GM18505 (cell line): ENCODE measurements around the gene PRELID1.

Experiments
- ATAC-seq: cut with Tn5 transposase; IDR thresholded peaks from one replicate; pipeline ENCODE4 v1.9.1; 2021; ENCODE audit not compliant: unreplicated experiment
- POLR2A ChIP-seq: IDR thresholded peaks from 4 replicates; pipeline ENCODE4 v1.6.1; 2011; ENCODE audit warnings: borderline replicate concordance; ENCODE audit not compliant: insufficient read depth, insufficient read length; ENCODE audit errors: extremely low read depth

The PRELID1 gene

GRCh38 chr5:177330991-177331842 lies 27.6 kb downstream of the PRELID1 start:
- no peak for ATAC-seq

GRCh38 chr5:177332031-177332895 lies 28.7 kb downstream of the PRELID1 start:
- no peak for ATAC-seq
- no peak for TF ChIP-seq POLR2A

More at GRCh38 chr5:177330991-177331842, 27.6 kb downstream of the PRELID1 start:
- TF ChIP-seq POLR2A: no peak

GRCh38 chr5:177332896-177333260 lies 29.3 kb downstream of the PRELID1 start:
- no peak for ATAC-seq
- no peak for TF ChIP-seq POLR2A

DNA sequence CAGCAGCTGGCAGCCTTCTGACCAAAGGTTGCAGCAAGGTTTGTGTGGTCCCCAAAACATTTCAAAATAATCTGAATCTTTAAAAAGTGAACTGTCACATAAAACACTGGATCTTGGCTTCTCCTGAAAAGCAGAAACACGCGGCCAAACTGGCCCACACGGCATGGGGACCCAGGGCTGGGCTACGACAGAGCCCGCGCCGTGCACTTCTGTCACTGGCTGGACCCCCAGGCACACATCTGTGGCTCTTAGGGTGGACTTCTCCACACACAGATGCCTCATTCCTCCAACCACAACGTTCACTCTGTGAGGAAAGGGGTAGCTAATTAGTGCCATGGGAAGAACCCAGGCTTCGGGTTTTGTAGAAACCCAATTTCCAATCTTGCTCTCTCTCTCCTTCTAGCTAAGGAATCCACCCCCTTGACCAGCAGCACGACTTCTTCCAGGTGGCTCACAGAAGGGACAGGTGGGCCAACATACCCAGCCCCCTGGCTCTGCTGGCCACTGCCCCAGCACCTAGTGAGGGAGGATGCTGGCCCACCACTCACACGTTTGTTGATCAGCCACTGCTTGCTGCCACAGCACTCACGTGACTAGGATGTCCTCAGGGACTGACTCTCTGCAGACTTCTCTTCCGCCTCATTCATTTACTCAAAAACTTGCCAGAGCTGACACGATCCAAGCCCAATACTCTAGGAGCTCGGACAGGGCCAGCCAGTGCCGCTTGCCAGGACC lies 30.0 kb downstream of the PRELID1 start:
- no peak for ATAC-seq
- no peak for TF ChIP-seq POLR2A

GRCh38 chr5:177334155-177334551 lies 30.6 kb downstream of the PRELID1 start:
- TF ChIP-seq POLR2A: no peak
- ATAC-seq: no peak

DNA sequence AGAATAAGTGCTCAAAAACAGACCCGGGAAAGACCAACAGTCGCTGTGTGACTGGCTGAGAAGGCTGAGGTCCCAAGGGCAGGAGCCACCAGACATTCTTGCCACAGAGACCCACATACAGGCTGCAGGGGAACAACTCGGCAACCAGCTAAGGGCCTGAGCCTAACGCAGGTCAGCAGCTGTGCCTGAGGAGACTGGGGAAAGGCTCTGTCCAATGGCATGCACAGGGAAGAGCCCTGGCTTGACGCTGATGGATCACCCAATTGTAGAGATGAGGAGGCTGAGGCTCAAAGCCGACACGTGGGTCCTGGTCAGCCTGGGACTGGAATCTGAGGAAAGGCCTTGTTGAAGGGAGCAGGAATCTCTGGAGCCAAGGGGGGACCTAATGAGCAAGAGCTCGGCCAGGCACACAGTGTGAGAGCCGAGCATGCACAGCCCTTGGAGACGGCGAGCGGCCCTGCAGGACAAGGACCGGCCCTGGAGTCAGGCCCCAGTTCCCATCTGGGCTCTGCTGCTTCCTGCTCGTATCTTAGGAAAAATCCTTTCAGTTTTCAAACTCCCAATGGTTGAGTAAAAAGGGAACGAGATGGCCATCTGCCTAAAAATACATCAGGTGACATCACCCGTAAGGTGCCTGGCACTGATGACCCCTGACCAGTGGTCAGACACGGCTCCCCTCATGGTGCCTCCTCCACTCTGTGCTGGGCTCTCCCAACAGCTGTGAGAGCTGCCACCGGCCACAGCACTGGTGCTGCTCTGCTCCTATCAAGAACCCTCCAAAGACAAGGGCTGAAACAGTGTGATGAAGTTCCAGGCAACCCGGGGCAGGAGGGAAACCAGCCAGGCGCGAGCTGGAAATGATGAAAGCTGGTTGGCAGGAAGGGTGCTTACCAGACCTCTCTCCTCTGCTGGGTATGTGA lies 31.4 kb downstream of the PRELID1 start:
- no peak for TF ChIP-seq POLR2A
- ATAC-seq: no peak

GRCh38 chr5:177335701-177336065 lies 32.1 kb downstream of the PRELID1 start:
- no peak for TF ChIP-seq POLR2A
- no peak for ATAC-seq

DNA sequence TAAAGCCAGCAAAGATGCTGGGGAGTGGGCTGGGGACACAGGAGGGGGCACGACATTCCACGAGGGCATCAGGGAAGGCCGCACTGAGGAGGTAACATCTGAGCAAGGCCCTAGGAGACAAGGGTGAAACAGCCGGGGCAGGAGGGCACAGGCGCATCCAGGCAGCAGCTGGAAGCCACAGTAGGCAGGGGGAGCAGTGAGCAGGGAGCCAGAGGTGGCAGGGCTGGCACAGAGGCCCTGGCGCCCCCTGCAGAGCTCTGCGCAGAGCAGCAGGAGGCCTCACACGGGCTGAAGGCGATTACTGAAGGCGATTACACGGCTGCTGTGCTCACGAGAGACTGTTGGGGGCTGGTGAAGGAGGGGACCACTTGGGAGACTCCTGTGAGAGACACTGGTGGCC lies 32.5 kb downstream of the PRELID1 start:
- TF ChIP-seq POLR2A: no peak
- ATAC-seq: no peak

DNA sequence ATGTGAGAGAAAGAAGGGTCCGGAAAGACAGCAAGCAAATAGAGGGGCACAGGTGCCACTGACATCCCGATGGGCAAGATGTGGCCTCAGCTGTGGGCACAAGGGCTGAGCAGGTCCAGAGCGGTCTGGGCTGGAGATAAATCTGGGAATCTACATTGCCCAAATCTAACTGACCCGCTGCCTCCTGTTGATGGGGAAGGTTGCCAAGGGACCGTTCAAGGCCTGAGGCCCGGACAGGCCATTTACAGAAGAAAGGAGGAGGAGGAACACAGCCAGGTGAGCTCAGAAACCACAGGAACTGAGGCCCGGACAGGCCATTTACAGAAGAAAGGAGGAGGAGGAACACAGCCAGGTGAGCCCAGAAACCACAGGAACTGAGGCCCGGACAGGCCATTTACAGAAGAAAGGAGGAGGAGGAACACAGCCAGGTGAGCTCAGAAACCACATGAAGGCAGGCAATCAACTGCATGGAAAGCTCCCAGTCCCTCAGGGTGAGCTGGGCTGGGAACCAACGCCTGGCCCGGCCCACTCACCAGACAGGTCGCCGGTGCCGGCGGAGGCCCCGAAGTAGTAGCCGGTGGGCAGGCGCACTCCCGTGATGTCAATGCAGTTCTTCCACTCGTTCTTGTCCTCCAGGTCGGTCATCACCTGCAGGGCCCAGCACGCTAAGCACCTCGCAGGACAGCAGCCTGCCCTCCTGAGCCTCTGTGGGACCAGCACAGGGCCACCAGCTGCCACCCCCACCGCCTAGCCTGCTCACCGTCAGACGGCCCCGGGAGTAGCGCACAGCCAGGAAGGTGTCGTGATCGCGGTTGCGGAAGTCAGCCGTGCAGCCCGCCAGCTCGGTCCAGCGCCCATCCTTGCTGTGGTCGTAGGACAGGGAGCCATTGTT lies 33.2 kb downstream of the PRELID1 start:
- ATAC-seq: no peak
- no peak for TF ChIP-seq POLR2A

GRCh38 chr5:177338251-177339106 lies 34.9 kb downstream of the PRELID1 start:
- ATAC-seq: no peak
- TF ChIP-seq POLR2A: no peak
